Kidney tubule cell (primary cell): ENCODE results near the gene RHOB.
"Not testable (repeated sequence)": the region's sequence is repeated elsewhere in the genome, so short reads cannot be mapped to it uniquely, and the experiment has no call there.

Experiments
- DNase-seq: peaks from one replicate; pipeline ENCODE4 v3.0.0-alpha.2; 2018; ENCODE audit warnings: low spot score

The RHOB gene

GRCh38 chr2:20422402-20423271, 24.2 kb upstream of the RHOB start:
- DNase-seq, result no peak

- no peak for DNase-seq
Measured at GRCh38 chr2:20423359-20423758, 23.5 kb upstream of the RHOB start.

GRCh38 chr2:20423847-20424246, 23.0 kb upstream of the RHOB start:
- DNase-seq, result no peak

DNA sequence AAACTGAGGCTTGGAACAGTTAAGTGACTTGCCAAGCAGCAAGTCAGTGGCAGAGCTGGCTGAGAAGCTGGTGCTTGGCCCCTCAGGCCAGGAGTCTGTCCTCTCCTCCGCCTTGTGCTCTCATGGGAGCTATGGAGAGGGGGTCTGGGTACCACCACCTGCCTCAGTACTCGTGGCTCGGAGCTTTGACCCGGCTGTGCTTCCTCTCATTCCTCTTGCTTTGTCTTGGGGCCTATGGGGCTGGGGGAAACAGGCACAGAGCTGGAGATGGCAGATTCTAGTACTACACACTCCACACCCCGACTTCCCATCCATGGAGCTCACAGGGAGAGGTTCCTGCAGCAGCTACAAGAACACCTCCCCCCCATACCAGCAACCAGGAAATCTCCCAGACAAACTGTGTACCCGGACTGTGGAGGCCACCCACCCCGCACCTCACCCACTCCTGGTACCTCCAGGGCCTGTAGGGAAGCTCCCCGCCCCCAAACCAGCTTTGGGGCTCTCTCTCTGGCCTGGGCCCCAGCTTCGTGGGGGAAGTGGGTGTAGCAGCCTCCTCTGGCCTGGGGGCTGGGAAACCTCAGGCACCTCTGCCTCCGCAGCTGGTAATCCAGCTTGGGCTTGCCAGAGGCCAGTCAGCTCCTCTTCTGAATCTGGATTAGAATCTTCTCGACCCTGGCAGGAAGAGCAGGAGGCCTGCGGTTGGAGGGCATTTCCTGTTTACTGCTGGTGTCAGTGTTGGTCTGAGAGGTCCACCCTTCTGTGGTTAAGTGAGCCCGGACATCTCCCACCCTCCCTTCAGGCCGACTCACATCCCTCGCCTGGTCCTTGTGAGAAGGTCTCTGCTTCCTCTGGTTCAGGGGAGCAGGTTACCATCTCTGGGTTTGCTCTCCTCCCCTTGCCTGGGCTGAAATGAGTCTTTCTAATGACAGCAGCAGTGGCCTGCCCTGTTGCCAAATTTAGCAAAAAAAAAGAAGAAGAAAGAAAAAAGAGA, 22.3 kb upstream of the RHOB start:
- DNase-seq, result peak; percentile 47

DNA sequence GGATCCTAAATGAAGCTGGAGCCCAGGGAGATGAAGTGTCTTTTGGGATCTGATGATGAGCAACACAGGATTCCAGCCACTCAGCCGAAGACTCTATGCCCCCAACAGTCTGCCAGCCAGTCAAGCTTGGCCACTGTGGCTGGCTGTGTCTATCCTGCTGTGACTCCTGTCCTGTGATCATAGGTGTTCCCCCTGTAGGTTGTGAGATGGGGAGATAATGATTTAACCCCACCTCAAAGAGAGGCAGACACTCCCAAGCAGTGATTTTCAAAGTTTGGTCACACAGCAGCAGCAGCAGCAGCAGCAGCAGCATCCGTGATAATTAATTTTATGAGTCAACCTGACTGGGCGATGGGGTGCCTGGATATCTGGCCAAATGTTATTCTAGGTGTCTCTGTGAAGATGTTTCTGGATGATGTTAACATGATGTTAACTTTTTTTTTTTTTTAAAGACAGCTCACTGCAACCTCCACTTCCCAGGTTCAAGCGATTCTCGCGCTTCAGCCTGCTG, 21.4 kb upstream of the RHOB start:
- peak; percentile 71 for DNase-seq

- DNase-seq, result no peak
Measured at GRCh38 chr2:20425884-20426283, 21.0 kb upstream of the RHOB start.

GRCh38 chr2:20427931-20428526, 18.8 kb upstream of the RHOB start:
- DNase-seq, result no peak

DNA sequence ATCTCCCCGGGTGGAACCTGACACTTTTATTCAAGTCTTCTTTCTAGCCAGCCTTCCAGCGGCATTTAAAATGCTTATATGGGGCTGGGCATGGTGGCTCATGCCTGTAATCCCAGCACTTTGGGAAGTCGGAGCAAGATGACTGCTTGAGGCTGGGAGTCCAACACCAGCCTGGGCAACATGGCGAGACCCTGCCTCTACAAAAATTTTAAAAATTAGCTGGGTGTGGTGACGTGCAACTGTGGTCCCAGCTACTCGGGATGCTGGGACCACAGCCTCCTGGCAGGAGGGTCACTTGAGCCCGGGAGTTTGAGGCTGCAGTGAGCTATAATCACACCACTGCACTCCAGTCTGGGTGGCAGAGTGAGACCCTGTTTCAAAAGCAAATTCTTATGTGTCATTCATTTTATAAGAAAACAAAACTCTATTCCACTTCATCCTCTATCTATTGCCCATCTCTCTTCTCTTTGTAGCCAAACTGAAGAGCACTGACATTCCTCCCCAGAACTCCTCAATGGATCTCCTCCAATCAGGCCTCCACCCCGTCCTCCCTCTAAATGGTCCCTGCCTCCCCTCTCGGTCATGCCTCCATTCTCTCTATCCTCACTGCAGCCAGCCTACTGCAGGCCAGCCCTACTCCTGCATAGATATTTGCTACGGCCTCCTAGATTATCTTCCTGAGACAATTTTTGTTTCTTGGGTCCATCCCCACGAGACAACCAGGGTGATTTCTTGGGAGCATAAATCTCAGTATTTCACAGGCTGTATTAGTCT, 18.0 kb upstream of the RHOB start:
- DNase-seq, result no peak

- no peak for DNase-seq
Measured at GRCh38 chr2:20429528-20429927, 17.3 kb upstream of the RHOB start.

DNA sequence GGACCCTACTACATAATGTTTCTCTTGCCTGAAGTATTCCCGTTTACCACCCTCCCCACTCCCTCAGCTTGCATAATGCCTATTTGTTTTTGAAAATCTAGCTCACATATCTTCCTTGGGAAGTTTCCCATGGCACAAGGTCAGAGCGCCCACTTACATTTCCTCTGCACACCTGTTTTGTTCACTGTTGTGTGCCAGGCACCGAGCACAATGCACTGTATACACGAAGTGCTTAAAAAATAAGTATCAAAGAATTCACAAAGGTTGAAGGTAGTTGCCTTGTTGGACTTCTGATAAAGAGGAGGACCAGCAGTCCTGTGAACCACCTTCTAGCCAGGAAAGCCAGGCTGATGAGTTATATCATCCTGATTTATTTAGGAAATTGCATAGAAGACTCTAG, 16.8 kb upstream of the RHOB start:
- DNase-seq, result no peak

DNA sequence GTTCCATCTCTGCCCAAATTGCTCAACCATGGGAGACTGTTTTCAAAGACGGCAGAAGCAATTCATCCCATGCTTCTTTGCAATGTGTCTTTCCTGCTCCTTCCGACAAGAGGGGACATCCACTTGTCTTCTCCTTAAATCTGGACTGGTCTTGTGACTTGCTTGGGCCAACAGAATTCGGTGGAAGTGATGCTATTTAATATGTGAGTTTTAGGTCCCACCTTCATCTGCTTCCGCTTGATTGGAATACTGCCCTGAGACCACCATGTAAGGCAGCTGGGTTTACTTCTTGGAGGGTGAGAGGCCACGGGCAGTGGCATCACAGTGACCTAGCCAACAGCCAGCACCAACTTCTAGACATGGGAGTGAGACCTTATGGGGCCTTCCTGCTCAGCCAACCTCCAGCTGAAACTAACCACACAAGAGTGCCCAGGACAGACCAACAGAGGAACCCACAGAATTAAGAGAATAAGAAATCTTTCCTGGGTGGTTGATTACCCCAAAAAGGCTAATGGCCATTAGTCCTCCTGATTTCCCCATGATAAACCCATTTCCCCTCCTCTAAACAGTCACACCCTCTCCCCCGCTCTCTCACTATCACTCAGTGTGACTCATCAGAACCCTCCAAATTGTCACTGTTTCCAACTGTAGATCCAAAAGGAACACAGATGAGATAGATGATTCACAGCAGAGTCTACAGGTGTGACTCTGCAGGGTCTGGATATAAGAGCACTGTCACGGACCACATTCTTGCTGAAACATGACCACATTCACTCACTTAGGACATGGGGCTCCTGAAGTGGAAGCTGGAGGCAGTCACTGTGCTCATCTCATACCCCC, 16.2 kb upstream of the RHOB start:
- DNase-seq, result peak; percentile 58

GRCh38 chr2:20431301-20431698, 15.6 kb upstream of the RHOB start:
- DNase-seq, result no peak

DNA sequence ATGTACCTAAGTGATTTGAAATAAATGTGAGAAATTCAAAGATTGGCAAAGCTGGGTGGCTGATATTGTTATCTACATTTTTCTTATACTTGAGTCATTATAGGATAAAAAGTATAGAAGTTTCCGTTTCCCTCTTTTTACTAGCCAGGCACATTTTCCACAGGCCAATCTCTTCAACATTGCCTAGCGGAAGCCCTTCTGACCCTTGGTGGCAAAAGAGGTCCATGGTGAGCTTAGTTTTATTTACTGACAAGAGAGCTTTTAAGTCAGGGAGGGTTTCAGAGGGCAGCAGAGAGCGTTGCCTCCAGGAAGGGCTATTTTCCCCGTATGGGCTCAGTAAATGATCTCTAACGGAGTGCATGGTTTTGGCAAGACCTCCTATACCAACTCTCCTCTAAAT, 15.1 kb upstream of the RHOB start:
- DNase-seq, result no peak

DNA sequence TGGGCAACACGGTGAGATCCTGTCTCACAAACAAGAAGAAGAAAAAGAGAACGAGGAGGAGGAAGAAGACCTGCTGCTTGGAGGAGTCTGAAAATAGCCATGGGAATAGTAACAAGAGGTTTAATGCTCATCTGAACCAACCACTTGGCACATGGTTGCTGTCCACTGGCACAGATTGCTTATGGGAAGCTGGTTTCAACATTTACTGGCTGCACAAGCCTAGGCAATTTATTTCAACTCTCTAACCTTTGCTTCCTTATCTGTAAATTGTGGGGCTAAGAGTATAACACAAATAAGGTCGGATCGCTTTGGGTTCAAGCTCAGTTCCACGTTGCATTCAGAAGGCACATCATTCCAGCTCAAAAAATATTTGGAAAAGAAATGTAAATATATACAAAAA, 14.2 kb upstream of the RHOB start:
- DNase-seq, result no peak

DNA sequence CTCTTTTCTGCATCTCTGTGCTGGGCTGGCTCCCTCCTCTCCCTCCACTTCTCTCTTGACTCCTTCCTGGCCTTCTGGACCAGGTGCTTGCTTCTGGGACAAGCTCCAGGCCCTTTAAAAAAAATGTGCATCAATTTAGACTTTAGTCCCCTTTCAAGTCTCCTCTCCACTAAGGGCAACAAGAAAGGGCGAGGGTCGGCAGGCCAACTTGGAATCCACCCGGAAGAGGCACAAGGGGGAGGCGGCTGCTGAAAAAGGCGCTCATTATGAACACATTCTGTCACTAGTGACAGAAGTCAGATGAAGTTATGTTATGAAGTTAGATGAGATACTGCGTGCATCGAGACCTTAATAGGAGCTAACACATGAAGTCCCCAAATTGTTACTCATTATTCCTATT, 13.6 kb upstream of the RHOB start:
- no peak for DNase-seq

- DNase-seq, result no peak
Measured at GRCh38 chr2:20433946-20434553, 12.8 kb upstream of the RHOB start.

DNA sequence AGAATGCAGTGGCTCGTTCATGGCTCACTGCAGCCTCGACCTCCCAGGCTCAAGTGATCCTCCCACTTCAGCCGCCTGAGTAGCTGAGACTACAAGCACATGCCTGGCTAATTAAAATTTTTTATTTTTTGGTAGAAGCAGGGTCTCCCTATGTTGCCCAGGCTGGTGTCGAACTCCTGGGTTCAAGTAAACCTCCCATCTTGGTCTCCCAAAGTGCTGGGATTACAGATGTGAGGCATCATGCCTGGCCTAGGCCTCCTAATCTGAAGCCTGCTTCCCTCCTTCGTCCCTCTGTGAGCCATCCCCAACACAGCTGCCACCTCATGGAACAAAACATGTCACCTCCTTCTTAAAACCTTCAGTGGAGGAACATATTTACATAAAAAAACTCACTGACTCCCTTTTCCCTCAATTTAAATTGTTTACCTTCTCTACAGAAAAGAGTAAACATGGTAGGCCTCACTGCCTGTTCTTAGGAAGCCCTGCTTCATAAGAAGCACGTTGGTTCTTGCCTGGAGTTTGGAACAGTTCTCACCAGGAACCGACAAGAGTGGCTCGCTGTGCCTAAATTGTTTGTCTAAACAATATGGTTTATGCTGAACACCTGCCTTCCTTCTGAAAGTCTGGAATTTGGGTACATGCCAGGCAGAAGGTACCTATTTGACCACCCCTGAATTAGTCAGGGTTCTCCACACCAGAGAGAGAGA, 12.1 kb upstream of the RHOB start:
- no peak for DNase-seq

DNA sequence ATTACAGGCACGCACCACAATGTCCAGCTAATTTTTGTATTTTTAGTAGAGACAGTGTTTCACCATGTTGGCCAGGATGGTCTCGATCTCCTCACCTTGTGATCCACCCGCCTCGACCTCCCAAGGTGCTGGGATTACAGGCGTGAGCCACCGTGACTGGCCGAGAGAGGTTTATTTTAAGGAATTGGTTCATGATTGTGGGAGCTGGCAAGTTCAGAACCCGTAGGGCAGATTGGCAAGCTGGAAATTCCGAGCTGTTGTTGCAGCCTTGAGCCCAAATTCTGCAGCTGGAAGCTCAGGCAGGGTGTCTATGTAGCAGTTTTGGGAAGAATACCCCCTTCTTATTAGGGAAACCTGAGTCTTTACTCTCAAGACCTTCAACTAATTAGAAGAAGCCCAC, 11.4 kb upstream of the RHOB start:
- DNase-seq, result not testable (repeated sequence)

DNA sequence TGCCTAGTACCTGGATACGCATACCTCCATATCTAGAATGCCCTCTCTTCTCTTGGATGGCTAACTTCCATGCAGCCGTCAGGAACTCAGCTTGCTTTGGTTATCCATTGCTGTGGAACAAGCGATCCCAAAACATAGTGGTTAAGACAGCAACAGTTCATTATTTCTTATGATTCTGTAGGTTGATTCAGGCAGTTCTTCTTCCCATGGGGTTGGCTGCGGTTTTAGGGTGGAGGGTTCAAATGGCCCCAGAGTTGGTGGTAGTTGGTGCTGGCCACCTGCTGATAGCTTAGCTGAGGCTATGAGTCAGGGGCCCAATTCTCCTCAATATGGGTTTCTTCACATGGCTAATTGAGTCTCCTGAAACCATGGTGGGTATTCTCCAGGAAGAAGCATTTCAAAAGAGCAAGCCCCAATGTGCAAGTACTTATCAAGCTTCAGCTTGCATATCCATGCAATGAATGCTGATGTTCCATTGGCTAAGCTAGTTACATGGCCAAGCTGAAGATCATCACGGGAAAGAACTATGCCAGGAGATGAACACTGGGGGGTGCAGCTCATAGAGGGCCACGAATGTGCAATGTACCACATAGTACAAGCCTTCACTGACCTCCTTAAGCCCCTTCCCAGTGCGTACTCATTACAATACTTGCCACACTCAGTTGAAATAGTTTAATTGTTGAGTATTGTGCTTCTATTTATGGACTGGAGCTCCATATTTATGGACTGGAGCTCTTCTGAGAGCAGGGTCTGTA, 10.0 kb upstream of the RHOB start:
- DNase-seq, result no peak
